Activated CD8-positive, alpha-beta T cell treated with anti-CD3 and anti-CD28 coated beads for 36 hours (primary cell): ENCODE data around the gene GTF2H4. TPM values are rescaled to one million over a fixed set of nuclear protein-coding genes. Genes with fewer than 3 reads are reported as not detected.
"Not testable (repeated sequence)": the region's sequence is repeated elsewhere in the genome, so short reads cannot be mapped to it uniquely, and the experiment has no call there.

ENCODE experiments used
- ATAC-seq: fragments of 200-7000 bp; cut with Tn5 transposase; one replicate; pipeline ENCODE4 v1.10.0; 2021; ENCODE audit warnings: mild to moderate bottlenecking, moderate library complexity
- CTCF ChIA-PET: fragments of 350-600 bp; sonication (Branson Sonifier 250); formaldehyde crosslinking; loops from one replicate; lab custom pipeline; 2021; ENCODE audit warnings: antibody characterized with exemption; lab: Charles Lee
- POLR2A ChIA-PET: fragments of 350-600 bp; sonication (Branson Sonifier 250); formaldehyde crosslinking; loops from one replicate; lab custom pipeline; 2021; ENCODE audit warnings: antibody characterized with exemption; lab: Charles Lee
- DNase-seq: peaks from one replicate; pipeline ENCODE4 v3.0.0-alpha.2; 2020
- H3K27ac Mint-ChIP-seq: one replicate; pipeline ENCODE4 v1.8.0; 2021; ENCODE audit warnings: mild to moderate bottlenecking, mixed read lengths
- H3K27me3 Mint-ChIP-seq: one replicate; pipeline ENCODE4 v1.8.0; 2021; ENCODE audit warnings: mixed read lengths
- H3K36me3 Mint-ChIP-seq: one replicate; pipeline ENCODE4 v1.8.0; 2021; ENCODE audit warnings: low read depth, mixed read lengths
- H3K4me1 Mint-ChIP-seq: one replicate; pipeline ENCODE4 v1.8.0; 2021; ENCODE audit warnings: low read depth, mixed read lengths
- H3K4me3 Mint-ChIP-seq: one replicate; pipeline ENCODE4 v1.8.0; 2021; ENCODE audit warnings: mild to moderate bottlenecking, moderate library complexity, mixed read lengths
- H3K9me3 Mint-ChIP-seq: one replicate; pipeline ENCODE4 v1.8.0; 2021; ENCODE audit warnings: mixed read lengths
- intact Hi-C: fragments of 100-400 bp; cut with micrococcal nuclease; formaldehyde crosslinking; loops from one replicate; pipeline ENCODE4 v1.10.0; 2022
- total RNA-seq, 2 experiments: library from RNA; stranded (reverse); gene quantifications; one replicate each; pipeline ENCODE4 v1.2.3, GENCODE V29; 2021
- TF ChIP-seq, protein P1 (sequence below): fragments of 200-600 bp; IDR thresholded peaks from one replicate; pipeline ENCODE4 v1.8.0; 2022; ENCODE audit warnings: antibody characterized with exemption, mild to moderate bottlenecking

GTF2H4 gene
- total RNA-seq: 10 to 100 TPM; 37.1 to 41.9 TPM

DNA sequence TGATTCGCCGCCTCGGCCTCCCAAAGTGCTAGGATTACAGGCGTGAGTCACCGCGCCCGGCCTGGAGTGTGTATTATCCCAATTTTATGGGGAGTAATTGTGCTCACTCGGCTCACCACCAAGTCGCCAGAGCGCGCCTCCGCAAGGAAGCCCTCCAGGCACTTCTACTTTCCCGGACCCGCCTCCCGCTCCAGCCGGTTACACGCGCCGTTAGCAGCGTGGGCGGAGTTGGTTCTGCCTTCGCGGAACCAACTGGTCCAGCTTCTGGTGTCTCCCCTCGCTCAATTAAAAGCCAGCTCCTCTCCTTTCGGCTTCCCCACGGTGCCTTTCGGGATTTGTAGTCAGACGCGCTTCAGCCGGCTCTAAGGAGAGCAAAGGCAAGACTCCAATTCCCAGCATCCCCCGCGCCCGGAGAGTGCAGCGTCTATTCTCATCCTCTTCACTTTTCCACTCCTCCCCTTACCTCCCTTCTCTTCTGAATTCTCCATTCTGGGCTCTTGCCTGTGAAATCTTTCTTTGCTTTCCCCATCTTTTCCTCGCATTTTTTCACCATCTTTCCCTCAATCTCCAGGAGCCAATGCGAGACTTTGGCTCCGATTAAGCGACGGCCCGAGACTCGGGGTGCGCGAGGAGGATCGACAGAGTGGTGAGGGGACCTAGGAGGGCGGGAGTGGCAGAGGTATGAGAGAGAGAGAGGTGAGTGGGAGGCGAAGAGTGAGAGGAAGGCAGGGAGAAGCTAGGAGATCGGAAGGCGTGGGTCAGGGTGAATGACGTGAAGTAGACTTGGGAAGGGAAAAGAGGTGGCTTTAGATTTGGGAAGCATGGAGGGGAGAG is at the start of gene GTF2H4:
Gene GTF2H4, plus strand, starts transcription at position 450 of the 834 bp plus-strand sequence.
- Mint-ChIP-seq H3K27ac (peak within 1 kb of the TSS; percentile 84), H3K9me3 (no peaks in the 10 kb centered on the region), H3K4me3 (peak within 1 kb of the TSS; percentile 91), H3K36me3 (peaks cover 14% of the 10 kb centered on the region), H3K4me1 (peaks cover 17% of the 10 kb centered on the region), H3K27me3 (no peaks in the 10 kb centered on the region)
- TF ChIP-seq, protein P1, sequence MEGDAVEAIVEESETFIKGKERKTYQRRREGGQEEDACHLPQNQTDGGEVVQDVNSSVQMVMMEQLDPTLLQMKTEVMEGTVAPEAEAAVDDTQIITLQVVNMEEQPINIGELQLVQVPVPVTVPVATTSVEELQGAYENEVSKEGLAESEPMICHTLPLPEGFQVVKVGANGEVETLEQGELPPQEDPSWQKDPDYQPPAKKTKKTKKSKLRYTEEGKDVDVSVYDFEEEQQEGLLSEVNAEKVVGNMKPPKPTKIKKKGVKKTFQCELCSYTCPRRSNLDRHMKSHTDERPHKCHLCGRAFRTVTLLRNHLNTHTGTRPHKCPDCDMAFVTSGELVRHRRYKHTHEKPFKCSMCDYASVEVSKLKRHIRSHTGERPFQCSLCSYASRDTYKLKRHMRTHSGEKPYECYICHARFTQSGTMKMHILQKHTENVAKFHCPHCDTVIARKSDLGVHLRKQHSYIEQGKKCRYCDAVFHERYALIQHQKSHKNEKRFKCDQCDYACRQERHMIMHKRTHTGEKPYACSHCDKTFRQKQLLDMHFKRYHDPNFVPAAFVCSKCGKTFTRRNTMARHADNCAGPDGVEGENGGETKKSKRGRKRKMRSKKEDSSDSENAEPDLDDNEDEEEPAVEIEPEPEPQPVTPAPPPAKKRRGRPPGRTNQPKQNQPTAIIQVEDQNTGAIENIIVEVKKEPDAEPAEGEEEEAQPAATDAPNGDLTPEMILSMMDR: no peak
- ATAC-seq: peak; percentile 99
- POLR2A ChIA-PET: interaction anchor here (0.6 to 1.4 kb wide), 7 partner anchors 23 to 252 kb away, joined by 3 to 5 read pairs (median 3); no protein-coding TSS in a partner anchor
- CTCF ChIA-PET: interaction anchor here (0.6 to 3.0 kb wide), 13 partner anchors 11 to 229 kb away, joined by 3 to 11 read pairs (median 4); no protein-coding TSS in a partner anchor
- intact Hi-C loops: no loop called here
- DNase-seq: peak; percentile 98

DNA sequence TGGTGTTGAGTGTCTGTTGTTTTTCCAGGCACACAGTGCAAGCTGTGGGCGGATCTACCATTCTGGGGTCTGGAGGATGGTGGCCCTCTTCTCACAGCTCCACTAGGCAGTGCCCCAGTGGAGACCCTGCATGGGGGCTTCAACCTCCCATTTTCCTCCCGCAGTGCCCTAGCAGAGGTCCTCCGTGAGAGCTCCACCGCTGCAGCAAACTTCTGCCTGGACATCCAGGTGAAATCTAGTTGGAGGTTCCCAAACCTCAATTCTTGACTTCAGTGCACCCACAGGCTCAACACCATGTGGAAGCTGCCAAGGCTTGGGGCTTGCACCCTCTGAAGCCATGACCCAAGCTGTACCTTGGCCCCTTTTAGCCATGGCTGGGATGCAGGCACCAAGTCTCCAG is 48.3 kb upstream of the GTF2H4 start:
- H3K27ac Mint-ChIP-seq, H3K4me3 Mint-ChIP-seq, ATAC-seq, H3K36me3 Mint-ChIP-seq, intact Hi-C loops, DNase-seq, CTCF ChIA-PET, H3K27me3 Mint-ChIP-seq: not testable (repeated sequence)
- peaks cover 11% of the 10 kb centered on the region for H3K4me1 Mint-ChIP-seq
- peaks cover 16% of the 10 kb centered on the region for H3K9me3 Mint-ChIP-seq
- POLR2A ChIA-PET: interaction anchor here (0.7 to 0.8 kb wide), 2 partner anchors 16 to 114 kb away, joined by 3 read pairs; no protein-coding TSS in a partner anchor

DNA sequence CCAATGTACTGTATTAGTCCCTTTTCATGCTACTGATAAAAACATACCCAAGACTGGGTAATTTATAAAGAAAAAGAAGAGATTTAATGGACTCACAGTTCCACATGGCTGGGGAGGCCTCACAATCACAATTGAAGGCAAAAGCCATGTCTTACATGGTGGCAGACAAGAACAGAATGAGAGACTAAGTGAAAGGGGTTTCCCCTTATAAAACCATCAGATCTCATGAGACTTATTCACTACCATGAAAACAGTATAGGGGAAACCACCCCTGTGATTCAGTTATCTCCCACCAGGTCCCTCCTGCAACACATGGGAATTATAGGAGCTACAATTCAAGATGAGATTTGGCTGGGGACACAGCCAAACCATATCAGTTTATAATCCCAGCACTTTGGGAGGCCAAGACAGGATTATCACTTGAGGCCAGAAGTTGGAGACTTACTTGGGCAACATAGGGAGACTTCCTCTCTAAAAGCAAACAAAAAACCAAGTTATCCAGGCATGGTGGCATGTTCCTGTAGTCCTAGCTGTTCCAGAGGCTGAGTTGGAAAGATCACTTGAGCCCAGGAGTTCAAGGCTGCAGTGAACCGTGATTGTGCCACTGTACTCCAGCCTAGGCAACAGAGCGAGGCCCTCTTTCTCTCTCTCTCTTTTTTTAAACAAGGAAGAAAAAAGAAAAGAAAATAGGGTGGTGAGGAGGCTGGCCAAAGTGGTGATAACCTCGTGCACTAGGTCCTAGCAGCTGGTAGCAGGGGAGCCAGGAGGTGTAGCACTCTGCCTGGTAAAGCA is 46.6 kb upstream of the GTF2H4 start:
- DNase-seq: no peak
- TF ChIP-seq, protein P1: no peak
- peaks cover 11% of the 10 kb centered on the region for H3K4me1 Mint-ChIP-seq
- ChIA-PET POLR2A (interaction anchor here (1.5 kb wide), 1 partner anchor 21 kb away, joined by 3 read pairs; no protein-coding TSS in a partner anchor), CTCF (interaction anchor here (2.0 to 2.7 kb wide), 2 partner anchors 16 to 32 kb away, joined by 4 to 10 read pairs; no protein-coding TSS in a partner anchor)
- H3K27me3 Mint-ChIP-seq: peaks cover 1% of the 10 kb centered on the region
- H3K27ac Mint-ChIP-seq: peak overlapping the region; percentile 30
- peak; percentile 69 for ATAC-seq
- intact Hi-C loops: no loop called here
- H3K4me3 Mint-ChIP-seq: no peak overlapping the region
- peaks cover 16% of the 10 kb centered on the region for H3K9me3 Mint-ChIP-seq
- peaks cover 8% of the 10 kb centered on the region for H3K36me3 Mint-ChIP-seq

DNA sequence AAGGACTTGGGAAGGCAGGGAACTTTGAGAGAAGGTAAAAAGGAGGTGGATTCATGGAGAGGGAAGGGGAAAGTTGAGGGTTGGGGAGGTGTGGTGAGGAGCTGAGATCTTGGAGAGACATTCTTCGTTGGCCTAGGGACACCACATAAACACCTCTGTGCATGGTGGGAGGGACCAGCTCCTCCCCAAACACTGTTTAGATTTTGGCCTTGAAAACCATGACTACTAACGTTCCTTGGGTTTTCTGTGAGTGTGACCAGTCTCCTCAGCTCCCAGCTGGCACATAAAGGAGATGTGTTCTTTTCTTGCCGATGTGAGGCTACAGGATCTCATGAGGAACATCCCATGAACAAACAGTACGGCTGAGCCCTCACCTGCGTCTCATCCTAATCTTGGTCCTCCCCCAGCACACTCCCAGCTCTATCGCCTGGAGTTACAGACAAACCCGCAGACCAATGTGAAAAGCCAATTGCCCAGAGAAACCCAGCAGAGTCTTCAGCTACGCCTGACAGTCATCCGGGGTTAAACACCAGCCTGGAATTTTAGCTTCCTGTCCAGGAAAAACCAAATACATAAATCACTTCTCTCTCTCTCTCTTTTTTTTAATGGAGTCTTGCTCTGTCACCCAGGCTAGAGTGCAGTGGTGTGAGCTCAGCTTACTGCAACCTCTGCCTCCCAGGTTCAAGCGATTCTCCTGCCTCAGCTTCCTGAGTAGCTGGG is 45.7 kb upstream of the GTF2H4 start:
- Mint-ChIP-seq H3K4me3 (no peak overlapping the region), H3K36me3 (peaks cover 8% of the 10 kb centered on the region), H3K27ac (no peak overlapping the region), H3K4me1 (peaks cover 11% of the 10 kb centered on the region), H3K27me3 (no peaks in the 10 kb centered on the region), H3K9me3 (peaks cover 16% of the 10 kb centered on the region)
- ChIA-PET CTCF (interaction anchor here (0.6 to 2.7 kb wide), 3 partner anchors 15 to 182 kb away, joined by 3 to 10 read pairs (median 4); no protein-coding TSS in a partner anchor), POLR2A (interaction anchor here (0.7 to 1.5 kb wide), 2 partner anchors 21 to 54 kb away, joined by 3 read pairs; no protein-coding TSS in a partner anchor)
- intact Hi-C loops: no loop called here
- ATAC-seq (no peak), DNase-seq (no peak)
- TF ChIP-seq, protein P1: no peak
